SJSA1 (cell line): ENCODE data around the gene ZFP36L2. TPM values are rescaled to one million over a fixed set of nuclear protein-coding genes. Genes with fewer than 3 reads are reported as not detected.

Source experiments
- DNase-seq, 2 experiments: peaks; one replicate each; pipeline ENCODE4 v3.0.0-alpha.2; 2015 to 2020; ENCODE audit warnings: low spot score in 2 of 2, low read depth in 1 of 2
- H3K27ac ChIP-seq: fragments of 250-450 bp; sonication (Bioruptor Pico); 2 replicates; pipeline ENCODE4 v1.5.1; 2020; ENCODE audit warnings: mild to moderate bottlenecking, moderate library complexity
- H3K27me3 ChIP-seq: fragments of 250-450 bp; sonication (Bioruptor Pico); replicated peaks from 2 replicates; pipeline ENCODE4 v1.5.1; 2020; ENCODE audit warnings: mild to moderate bottlenecking, moderate library complexity
- H3K36me3 ChIP-seq: fragments of 250-450 bp; sonication (Bioruptor Pico); 2 replicates; pipeline ENCODE4 v1.5.1; 2020; ENCODE audit warnings: mild to moderate bottlenecking
- H3K4me1 ChIP-seq: fragments of 250-450 bp; sonication (Bioruptor Pico); replicated peaks from 2 replicates; pipeline ENCODE4 v1.6.1; 2021; ENCODE audit warnings: mild to moderate bottlenecking
- H3K4me3 ChIP-seq: fragments of 250-450 bp; sonication (Bioruptor Pico); 2 replicates; pipeline ENCODE4 v1.5.1; 2020; ENCODE audit warnings: mild to moderate bottlenecking
- H3K9me3 ChIP-seq: fragments of 250-450 bp; sonication (Bioruptor Pico); replicated peaks from 2 replicates; pipeline ENCODE4 v1.5.1; 2020; ENCODE audit warnings: mild to moderate bottlenecking
- total RNA-seq: library from RNA; depleted of rRNA; stranded (reverse); fragments of >200 nt; shearing (Covaris generic); gene quantifications from 2 replicates; pipeline ENCODE4 v1.2.3, GENCODE V29; 2014

Gene ZFP36L2
- total RNA-seq, 1 experiment from 2014 or later: 4.0 TPM

GRCh38 chr2:43224131-43224570, 2.3 kb downstream of the ZFP36L2 start:
- peaks cover 74% of the 10 kb centered on the region for H3K4me1 ChIP-seq
- no peaks in the 10 kb centered on the region for H3K27me3 ChIP-seq
- no peaks in the 10 kb centered on the region for H3K9me3 ChIP-seq
- H3K4me3 ChIP-seq: peak overlapping the region; percentile 81
- peak; percentile 75 to 77 for DNase-seq
- 0 out of 2 replicates have a peak overlapping the region, but pooled peaks have one; percentile 15 for H3K27ac ChIP-seq
- peaks cover 47% of the 10 kb centered on the region for H3K36me3 ChIP-seq

DNA sequence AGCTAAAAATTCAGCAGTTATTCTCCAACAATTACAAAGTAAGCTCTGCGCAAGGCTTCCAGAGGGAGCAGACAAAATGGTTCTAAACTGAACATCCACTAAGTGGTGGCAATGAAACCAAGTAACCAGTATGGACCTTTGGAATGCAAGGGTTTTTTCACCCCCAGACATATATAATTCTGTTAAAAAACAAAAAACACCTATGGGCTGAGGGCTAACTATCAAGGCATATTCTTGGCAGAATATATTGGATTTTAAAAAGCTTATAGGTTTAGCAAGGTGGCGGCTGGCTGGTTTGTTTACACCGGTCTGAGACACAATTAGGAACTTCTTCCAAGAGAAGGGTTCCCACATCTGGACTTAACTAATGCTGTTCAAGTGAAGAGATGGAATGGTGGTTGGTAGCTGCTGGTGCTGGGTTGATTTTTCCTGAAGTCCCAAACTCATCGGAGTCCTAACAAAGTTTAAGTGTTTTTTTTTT, 2.8 kb downstream of the ZFP36L2 start:
- Histone ChIP-seq H3K4me1 (peaks cover 76% of the 10 kb centered on the region), H3K4me3 (peak overlapping the region; percentile 81), H3K36me3 (peaks cover 47% of the 10 kb centered on the region), H3K27me3 (no peaks in the 10 kb centered on the region), H3K27ac (no peak overlapping the region), H3K9me3 (no peaks in the 10 kb centered on the region)
- DNase-seq: no peak

- Histone ChIP-seq H3K9me3 (no peaks in the 10 kb centered on the region), H3K27me3 (no peaks in the 10 kb centered on the region), H3K4me1 (peaks cover 77% of the 10 kb centered on the region), H3K36me3 (peaks cover 47% of the 10 kb centered on the region), H3K27ac (peak overlapping the region; percentile 77), H3K4me3 (no peak overlapping the region)
- DNase-seq: peak in 1 of 2 experiments; percentile 25
Measured at GRCh38 chr2:43222475-43223309, 3.7 kb downstream of the ZFP36L2 start.

DNA sequence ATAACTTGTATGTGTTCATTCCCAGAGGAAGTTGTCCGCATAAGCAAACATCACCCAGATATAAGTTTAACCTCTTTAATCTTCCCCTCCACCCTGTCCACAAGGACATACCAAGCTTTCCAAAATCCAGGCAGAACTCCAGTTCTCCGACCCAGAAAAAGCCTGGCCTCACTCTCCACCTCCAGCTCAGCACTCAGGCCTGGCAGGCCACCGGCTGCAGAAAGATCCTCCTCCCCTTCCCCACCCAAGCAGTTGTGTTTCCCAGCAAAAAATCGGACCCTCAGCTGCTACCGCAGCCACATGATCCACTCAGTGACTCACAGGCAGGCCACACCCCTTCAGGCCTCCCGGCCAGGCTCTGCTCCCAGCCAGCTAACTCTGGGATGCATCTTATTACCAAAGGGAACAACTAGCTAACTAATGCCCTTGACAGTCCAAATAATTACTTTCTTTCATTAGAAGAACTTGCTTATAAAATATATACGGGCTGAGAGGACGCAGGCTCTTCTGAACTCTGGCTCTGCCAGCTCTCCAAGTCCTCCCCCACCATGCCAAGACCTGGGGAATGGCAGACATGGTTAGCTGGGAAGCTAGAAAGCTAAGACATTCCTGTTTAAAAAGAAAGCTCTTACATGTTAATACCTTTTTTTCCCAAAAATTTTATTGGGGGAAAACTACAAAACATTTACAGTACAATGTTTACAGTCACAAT, 4.5 kb downstream of the ZFP36L2 start:
- Histone ChIP-seq H3K4me1 (peaks cover 72% of the 10 kb centered on the region), H3K27ac (peak overlapping the region; percentile 77), H3K36me3 (peaks cover 47% of the 10 kb centered on the region), H3K27me3 (no peaks in the 10 kb centered on the region), H3K9me3 (no peaks in the 10 kb centered on the region), H3K4me3 (peak overlapping the region; percentile 17)
- DNase-seq: peak; percentile 92 to 95

- Histone ChIP-seq H3K36me3 (peaks cover 47% of the 10 kb centered on the region), H3K27me3 (no peaks in the 10 kb centered on the region), H3K27ac (peak overlapping the region; percentile 77), H3K9me3 (no peaks in the 10 kb centered on the region), H3K4me1 (peaks cover 72% of the 10 kb centered on the region), H3K4me3 (peak overlapping the region; percentile 17)
- peak; percentile 63 to 64 for DNase-seq
Measured at GRCh38 chr2:43221124-43221762, 5.2 kb downstream of the ZFP36L2 start.

DNA sequence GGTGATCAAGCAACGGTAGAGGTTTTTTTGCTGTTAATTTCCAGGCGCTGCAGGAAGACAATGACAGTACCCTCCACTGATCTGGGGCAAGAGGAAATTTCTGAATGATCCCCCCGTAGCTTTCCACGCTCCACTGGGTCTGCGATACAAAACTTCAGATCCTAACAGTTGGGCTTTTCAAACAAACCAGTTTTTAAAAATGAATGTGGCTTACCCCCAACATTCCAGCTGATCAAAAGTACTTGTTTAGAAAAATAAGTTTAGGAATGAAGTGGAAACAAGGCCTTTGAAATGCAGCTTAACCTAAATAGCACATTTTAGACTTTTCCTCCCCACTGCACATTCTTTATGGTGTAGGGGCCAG, 5.7 kb downstream of the ZFP36L2 start:
- Histone ChIP-seq H3K27me3 (no peaks in the 10 kb centered on the region), H3K9me3 (no peaks in the 10 kb centered on the region), H3K27ac (peak overlapping the region; percentile 77), H3K4me3 (peak overlapping the region; percentile 30; the same call in 1 of the 2 replicates), H3K36me3 (peaks cover 42% of the 10 kb centered on the region), H3K4me1 (peaks cover 72% of the 10 kb centered on the region)
- no peak for DNase-seq

DNA sequence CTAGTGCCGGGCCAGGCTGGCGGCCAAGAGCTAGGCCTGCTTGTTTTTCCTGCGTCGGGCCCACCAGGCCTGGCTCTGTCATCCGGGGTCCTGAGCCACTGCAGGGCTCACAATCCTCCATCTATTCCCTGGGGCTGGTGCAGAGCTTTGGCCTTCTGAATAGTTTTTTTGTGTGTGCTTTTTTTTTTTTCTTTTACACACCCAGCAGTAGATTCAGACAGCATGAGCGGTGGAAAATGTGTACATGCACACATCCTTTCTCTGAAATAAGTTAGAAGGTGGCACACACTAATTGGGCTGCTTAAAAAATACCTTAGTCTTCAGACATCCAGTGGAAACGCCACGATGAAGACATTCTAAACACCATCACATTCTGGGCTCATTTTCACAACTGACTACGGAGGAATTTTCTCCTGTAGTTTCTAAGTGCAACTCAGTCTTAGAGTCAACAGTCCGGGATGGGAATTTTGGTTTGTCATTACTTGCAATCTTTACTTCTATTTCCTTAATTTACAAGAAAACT, 6.1 kb downstream of the ZFP36L2 start:
- DNase-seq: no peak
- Histone ChIP-seq H3K27ac (peak overlapping the region; percentile 77), H3K27me3 (no peaks in the 10 kb centered on the region), H3K36me3 (peaks cover 38% of the 10 kb centered on the region), H3K9me3 (no peaks in the 10 kb centered on the region), H3K4me3 (peak overlapping the region; percentile 30), H3K4me1 (peaks cover 69% of the 10 kb centered on the region)

DNA sequence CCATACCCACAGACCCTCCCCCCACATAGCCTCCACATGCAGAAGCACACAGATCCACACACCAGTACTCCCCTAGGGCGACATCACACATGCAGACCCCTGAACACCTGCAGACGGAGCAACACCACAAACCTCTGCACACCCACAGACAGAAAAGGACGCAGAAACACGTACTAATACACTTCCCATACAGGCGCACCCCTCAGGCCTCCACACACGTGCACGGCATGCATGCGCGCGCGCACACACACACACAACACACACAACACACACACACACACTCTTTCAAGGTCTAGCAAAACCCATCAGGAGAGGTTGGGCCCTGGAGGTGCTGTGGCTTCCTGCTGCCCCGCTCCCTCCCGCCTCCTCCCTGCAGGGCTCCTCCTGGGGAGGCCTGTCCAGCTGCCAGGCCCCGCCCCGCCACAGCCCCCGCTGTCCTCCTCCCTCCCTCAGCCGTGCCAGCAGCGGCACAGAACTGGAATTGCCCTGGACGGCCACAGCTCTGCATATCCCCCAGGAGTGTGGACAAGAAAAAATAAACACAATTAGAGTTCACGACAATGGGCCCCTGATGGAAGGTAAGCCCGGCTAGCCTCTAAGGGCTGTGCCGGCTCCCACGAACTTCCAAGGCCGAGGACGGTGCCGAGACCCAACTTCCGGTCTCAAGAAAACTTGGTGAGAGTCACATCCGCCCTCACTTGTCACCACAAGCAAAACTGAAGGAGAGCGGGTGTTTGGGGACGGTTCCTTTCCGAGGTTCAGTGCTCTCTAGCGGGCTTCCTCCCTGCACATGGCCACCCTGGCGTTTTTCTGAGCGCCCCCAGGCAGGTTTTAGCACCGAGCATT, 6.8 kb downstream of the ZFP36L2 start:
- peaks cover 31% of the 10 kb centered on the region for H3K36me3 ChIP-seq
- peaks cover 62% of the 10 kb centered on the region for H3K4me1 ChIP-seq
- H3K4me3 ChIP-seq: peak overlapping the region; percentile 30
- H3K9me3 ChIP-seq: no peaks in the 10 kb centered on the region
- no peaks in the 10 kb centered on the region for H3K27me3 ChIP-seq
- peak; percentile 94 for DNase-seq
- H3K27ac ChIP-seq: peak overlapping the region; percentile 77

DNA sequence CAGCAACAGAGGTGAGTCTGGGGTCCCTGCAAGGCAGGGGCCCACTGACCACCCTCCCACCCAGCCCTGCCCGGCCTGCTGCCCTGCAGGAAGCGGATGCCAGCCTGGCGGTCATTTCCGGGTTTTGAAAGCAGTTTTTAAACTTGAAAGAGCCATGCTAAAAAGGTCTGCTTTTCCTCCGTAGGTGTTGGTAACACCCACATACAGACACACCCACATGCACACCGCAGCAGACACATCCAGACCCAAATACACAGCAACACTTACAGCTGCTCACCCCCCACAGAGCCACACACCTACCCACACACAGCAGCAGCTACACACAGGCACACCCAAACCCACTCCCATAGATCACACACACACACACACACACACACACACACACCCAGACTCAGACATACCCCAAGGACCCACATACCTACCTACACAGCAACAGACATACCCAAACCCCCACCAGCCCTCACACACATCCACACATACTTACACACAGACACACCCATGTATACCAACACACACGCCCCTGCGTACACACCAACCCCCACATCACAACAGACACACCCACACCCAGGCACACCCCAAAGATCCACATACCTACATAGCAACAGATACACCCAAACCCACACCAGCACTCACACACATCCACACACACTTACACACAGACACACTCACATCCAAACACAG, 7.6 kb downstream of the ZFP36L2 start:
- Histone ChIP-seq H3K9me3 (no peaks in the 10 kb centered on the region), H3K4me1 (peaks cover 56% of the 10 kb centered on the region), H3K27ac (peak overlapping the region; percentile 77), H3K4me3 (peak overlapping the region; percentile 30; the same call in 1 of the 2 replicates), H3K27me3 (no peaks in the 10 kb centered on the region), H3K36me3 (peaks cover 23% of the 10 kb centered on the region)
- DNase-seq: peak in 1 of 2 experiments; percentile 37

GRCh38 chr2:43218155-43218701, 8.2 kb downstream of the ZFP36L2 start:
- Histone ChIP-seq H3K4me1 (peaks cover 53% of the 10 kb centered on the region), H3K36me3 (peaks cover 17% of the 10 kb centered on the region), H3K4me3 (no peak overlapping the region), H3K27me3 (no peaks in the 10 kb centered on the region), H3K27ac (peak overlapping the region; percentile 77), H3K9me3 (no peaks in the 10 kb centered on the region)
- peak in 1 of 2 experiments; percentile 28 for DNase-seq

- Histone ChIP-seq H3K27ac (no peak overlapping the region), H3K4me1 (peaks cover 47% of the 10 kb centered on the region)
Measured at GRCh38 chr2:43217228-43218154, 8.9 kb downstream of the ZFP36L2 start.

More at GRCh38 chr2:43217228-43218154, 8.9 kb downstream of the ZFP36L2 start:
- Histone ChIP-seq H3K9me3 (no peaks in the 10 kb centered on the region), H3K36me3 (peaks cover 10% of the 10 kb centered on the region), H3K27me3 (no peaks in the 10 kb centered on the region), H3K4me3 (no peak overlapping the region)
- DNase-seq: no peak
